Testis (tissue), 5 donors: ENCODE results near the gene ATP6V1G1. TPM values are rescaled to one million over a fixed set of nuclear protein-coding genes. Genes with fewer than 3 reads are reported as not detected.

Source experiments
- DNase-seq: peaks from one replicate; pipeline ENCODE4 v3.0.0-alpha.2; 2019
- H3K27ac ChIP-seq, 2 donors: fragments of 200-600 bp; sonication (generic); one replicate each; pipeline ENCODE4 v1.5.1; 2019
- H3K27me3 ChIP-seq: fragments of 200-600 bp; sonication (generic); one replicate; pipeline ENCODE4 v1.5.1; 2019
- H3K36me3 ChIP-seq: fragments of 200-600 bp; sonication (generic); one replicate; pipeline ENCODE4 v1.5.1; 2017; ENCODE audit warnings: low read depth; ENCODE audit errors: missing control alignments
- H3K4me1 ChIP-seq: fragments of 200-600 bp; sonication (generic); one replicate; pipeline ENCODE4 v1.5.1; 2019
- H3K4me3 ChIP-seq, 2 donors: fragments of 200-600 bp; sonication (generic); one replicate each; pipeline ENCODE4 v1.5.1; 2017 to 2019
- H3K9me3 ChIP-seq: fragments of 200-600 bp; sonication (generic); one replicate; pipeline ENCODE4 v1.5.1; 2017
- POLR2A ChIP-seq: fragments of 450-650 bp; IDR thresholded peaks from one replicate; pipeline ENCODE4 v1.6.1; 2017; ENCODE audit warnings: antibody characterized with exemption, mild to moderate bottlenecking, moderate library complexity
- WGBS, 2 donors: methylation state at CpG; one replicate each; pipeline ENCODE4 v1.1.5; 2018; 5-methylcytosine and 5-hydroxymethylcytosine counted together
- intact Hi-C: fragments of 100-400 bp; cut with DNase I; formaldehyde crosslinking; loops from one replicate; pipeline ENCODE4 v1.15.1; 2023; ENCODE audit warnings: low total_unique reads
- long read RNA-seq, 2 donors: transcript quantifications; one replicate each; lab custom pipeline, GENCODE V29; 2026
- polyA plus RNA-seq: library from polyadenylated mRNA; stranded (reverse); fragments of 350-450 nt; fragmentation: Illumina TruSeq; extraction: RNeasy Lipid Tissue Mini Kit (QIAGEN cat#74804); gene quantifications from one replicate; pipeline ENCODE4 v1.2.3, GENCODE V29; 2014; ENCODE audit warnings: low read depth, low replicate concordance; ENCODE audit not compliant: insufficient read depth
- total RNA-seq, 2 donors: library from RNA; depleted of rRNA; stranded (reverse); fragments of >200 nt; gene quantifications; one replicate each; pipeline ENCODE4 v1.2.3, GENCODE V29; 2016
- TF ChIP-seq, protein P1 (sequence below), 3 experiments: fragments of 450-650 bp in 2 of 3; fragments of 200-600 bp in 1 of 3; sonication (generic) in 1 of 3; IDR thresholded peaks; one replicate each; pipeline ENCODE4 v1.5.1; 2016 to 2019; ENCODE audit warnings: antibody characterized with exemption in 3 of 3, mild to moderate bottlenecking in 2 of 3, moderate library complexity in 1 of 3

ATP6V1G1 gene
- 100 to 1,000 TPM; 233 to 243 TPM for total RNA-seq
- polyA plus RNA-seq: 215 TPM
- long read RNA-seq, donor 1, transcript ATP6V1G1-201 (3 exons, 1,080 nt): major isoform, 256 of 267 reads
- long read RNA-seq, donor 1, partial matches to known transcripts: 6 of 267 reads
- long read RNA-seq, donor 1, other reads (novel, unspliced or antisense): 5 of 267 reads
- long read RNA-seq, donor 2, transcript ATP6V1G1-201 (3 exons, 1,080 nt): major isoform, 164 of 227 reads
- long read RNA-seq, donor 2, partial matches to known transcripts: 57 of 227 reads
- long read RNA-seq, donor 2, other reads (novel, unspliced or antisense): 6 of 227 reads

GRCh38 chr9:114587345-114588202 lies at the start of gene ATP6V1G1:
TSS of gene ATP6V1G1 (plus strand) at chr9:114587769. CDS start at chr9:114587839, 70 bp downstream.
- WGBS, 2 donors: 1% methylated on average over 34 to 51 of the region's 52 CpGs
- peak; percentile 99 for DNase-seq
- Histone ChIP-seq H3K27ac (peak within 1 kb of the TSS; percentile 90 to 94), H3K4me1 (peaks cover 31% of the 10 kb centered on the region), H3K9me3 (no peaks in the 10 kb centered on the region), H3K27me3 (no peaks in the 10 kb centered on the region), H3K4me3 (peak within 1 kb of the TSS; percentile 81 to 99), H3K36me3 (no peaks in the 10 kb centered on the region)
- TF ChIP-seq POLR2A: peak; percentile 84
- TF ChIP-seq, protein P1, sequence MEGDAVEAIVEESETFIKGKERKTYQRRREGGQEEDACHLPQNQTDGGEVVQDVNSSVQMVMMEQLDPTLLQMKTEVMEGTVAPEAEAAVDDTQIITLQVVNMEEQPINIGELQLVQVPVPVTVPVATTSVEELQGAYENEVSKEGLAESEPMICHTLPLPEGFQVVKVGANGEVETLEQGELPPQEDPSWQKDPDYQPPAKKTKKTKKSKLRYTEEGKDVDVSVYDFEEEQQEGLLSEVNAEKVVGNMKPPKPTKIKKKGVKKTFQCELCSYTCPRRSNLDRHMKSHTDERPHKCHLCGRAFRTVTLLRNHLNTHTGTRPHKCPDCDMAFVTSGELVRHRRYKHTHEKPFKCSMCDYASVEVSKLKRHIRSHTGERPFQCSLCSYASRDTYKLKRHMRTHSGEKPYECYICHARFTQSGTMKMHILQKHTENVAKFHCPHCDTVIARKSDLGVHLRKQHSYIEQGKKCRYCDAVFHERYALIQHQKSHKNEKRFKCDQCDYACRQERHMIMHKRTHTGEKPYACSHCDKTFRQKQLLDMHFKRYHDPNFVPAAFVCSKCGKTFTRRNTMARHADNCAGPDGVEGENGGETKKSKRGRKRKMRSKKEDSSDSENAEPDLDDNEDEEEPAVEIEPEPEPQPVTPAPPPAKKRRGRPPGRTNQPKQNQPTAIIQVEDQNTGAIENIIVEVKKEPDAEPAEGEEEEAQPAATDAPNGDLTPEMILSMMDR (IDR thresholded peaks at IDR 0.05): peak in 1 of 3 experiments; percentile 35
- intact Hi-C loops: no loop called here

DNA sequence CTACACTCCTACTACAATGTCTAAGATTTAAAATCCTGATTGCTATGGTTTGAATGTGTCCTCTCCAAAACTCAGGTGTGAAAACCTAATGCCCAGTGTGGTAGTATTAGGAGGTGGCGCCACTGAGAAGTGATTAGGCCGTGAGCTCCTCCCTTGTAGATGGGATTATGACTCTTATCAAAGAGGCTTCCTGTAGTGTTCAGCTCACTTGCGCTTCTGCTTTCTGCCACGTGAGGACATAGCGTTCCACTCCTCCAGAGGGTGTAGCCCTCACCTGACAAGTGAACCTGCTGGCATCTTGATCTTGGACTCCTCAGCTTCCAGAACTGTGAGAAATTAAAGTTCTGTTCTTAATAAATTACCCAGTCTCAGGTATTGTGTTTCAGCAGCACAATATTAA lies 49.3 kb upstream of the ATP6V1G1 start:
- Histone ChIP-seq H3K36me3 (no peaks in the 10 kb centered on the region), H3K4me1 (no peaks in the 10 kb centered on the region), H3K9me3 (no peaks in the 10 kb centered on the region), H3K27me3 (no peaks in the 10 kb centered on the region), H3K27ac (no peak overlapping the region), H3K4me3 (no peak overlapping the region)
- TF ChIP-seq, protein P1 (IDR thresholded peaks at IDR 0.05): no peak
- DNase-seq: peak; percentile 39
- intact Hi-C loops: no loop called here
- 18 to 22% methylated on average over 5 of the region's 5 CpGs for WGBS, 2 donors

DNA sequence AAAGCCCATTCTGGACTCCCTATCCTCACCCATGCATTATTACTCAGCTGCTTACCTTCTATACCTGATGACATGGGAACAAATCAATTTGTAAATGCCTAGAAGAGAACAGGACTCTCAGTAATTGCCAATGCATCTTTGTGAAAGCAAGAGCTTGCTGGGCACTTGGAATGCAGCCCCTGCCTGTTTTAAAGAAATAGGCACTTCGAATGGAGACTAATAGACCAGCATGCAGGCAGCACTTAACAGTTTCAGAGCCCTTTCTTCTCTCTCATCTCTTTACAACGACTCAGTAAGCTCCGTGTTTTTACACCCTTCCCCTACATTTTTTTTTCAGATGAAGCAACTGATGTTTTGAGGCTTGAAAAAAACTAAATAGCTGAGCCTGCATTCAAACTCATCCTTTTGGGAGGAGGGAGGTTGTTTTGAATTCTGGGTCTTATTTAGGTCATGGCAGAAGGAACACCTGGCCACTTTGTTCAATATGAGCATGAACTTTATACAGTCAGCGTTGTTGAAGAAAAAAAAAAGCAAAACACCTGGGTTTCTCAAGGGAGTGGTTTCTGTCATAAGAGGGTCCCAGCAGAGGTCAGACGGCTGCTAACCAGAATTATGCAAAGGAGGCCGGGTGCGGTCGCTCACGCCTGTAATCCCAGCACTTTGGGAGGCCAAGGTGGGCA lies 47.7 kb upstream of the ATP6V1G1 start:
- Histone ChIP-seq H3K27ac (no peak overlapping the region), H3K36me3 (no peaks in the 10 kb centered on the region), H3K9me3 (no peaks in the 10 kb centered on the region), H3K4me1 (no peaks in the 10 kb centered on the region), H3K27me3 (no peaks in the 10 kb centered on the region), H3K4me3 (no peak overlapping the region)
- DNase-seq: no peak
- WGBS, 2 donors: 66 to 67% methylated on average over 9 of the region's 9 CpGs
- intact Hi-C loops: no loop called here
- no peak for TF ChIP-seq POLR2A
- TF ChIP-seq, protein P1 (IDR thresholded peaks at IDR 0.05): no peak

GRCh38 chr9:114545055-114545454 lies 42.5 kb upstream of the ATP6V1G1 start:
- no peak for DNase-seq
- Histone ChIP-seq H3K4me3 (no peak overlapping the region), H3K36me3 (no peaks in the 10 kb centered on the region), H3K27ac (no peak overlapping the region), H3K27me3 (no peaks in the 10 kb centered on the region), H3K9me3 (no peaks in the 10 kb centered on the region), H3K4me1 (no peaks in the 10 kb centered on the region)
- TF ChIP-seq, protein P1 (IDR thresholded peaks at IDR 0.05): no peak
- TF ChIP-seq POLR2A: no peak
- intact Hi-C loops: no loop called here
- WGBS, 2 donors: 78 to 86% methylated on average over 5 of the region's 5 CpGs
